C4-2B (cell line): ENCODE measurements around the gene CLCN3.
"Not testable (repeated sequence)": the region's sequence is repeated elsewhere in the genome, so short reads cannot be mapped to it uniquely, and the experiment has no call there.

Source experiments
- H3K27ac ChIP-seq: fragments of 450-650 bp; 2 replicates; pipeline ENCODE4 v1.5.1; 2017
- ZFX ChIP-seq: fragments of 450-650 bp; IDR thresholded peaks from 2 replicates; pipeline ENCODE4 v1.6.1; 2017
- TF ChIP-seq, protein P1 (sequence below): fragments of 450-650 bp; conservative IDR thresholded peaks from 2 replicates; pipeline ENCODE4 v1.5.1; 2017; ENCODE audit warnings: mild to moderate bottlenecking

Gene CLCN3

DNA sequence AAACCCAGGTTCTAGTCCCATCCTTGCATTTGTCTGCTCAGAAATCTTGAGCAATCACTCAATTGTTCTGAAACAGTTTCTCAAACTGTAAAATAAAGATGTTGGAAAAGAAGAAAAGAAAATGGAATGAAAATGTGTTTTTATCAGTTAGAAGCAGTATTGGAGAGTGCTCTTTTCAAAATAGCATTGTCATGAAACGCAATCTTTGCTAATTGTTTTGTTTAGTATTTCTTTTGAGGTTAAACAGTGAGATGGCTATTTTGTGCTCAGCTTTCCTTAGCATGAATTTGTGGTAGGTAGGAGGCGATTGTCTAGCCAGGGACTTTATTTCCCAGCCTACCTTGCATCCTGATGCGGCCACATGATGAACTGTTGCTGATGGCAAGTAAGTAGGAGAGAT lies 148.0 kb downstream of the CLCN3 start:
- no peak overlapping the region for H3K27ac ChIP-seq
- TF ChIP-seq, protein P1, sequence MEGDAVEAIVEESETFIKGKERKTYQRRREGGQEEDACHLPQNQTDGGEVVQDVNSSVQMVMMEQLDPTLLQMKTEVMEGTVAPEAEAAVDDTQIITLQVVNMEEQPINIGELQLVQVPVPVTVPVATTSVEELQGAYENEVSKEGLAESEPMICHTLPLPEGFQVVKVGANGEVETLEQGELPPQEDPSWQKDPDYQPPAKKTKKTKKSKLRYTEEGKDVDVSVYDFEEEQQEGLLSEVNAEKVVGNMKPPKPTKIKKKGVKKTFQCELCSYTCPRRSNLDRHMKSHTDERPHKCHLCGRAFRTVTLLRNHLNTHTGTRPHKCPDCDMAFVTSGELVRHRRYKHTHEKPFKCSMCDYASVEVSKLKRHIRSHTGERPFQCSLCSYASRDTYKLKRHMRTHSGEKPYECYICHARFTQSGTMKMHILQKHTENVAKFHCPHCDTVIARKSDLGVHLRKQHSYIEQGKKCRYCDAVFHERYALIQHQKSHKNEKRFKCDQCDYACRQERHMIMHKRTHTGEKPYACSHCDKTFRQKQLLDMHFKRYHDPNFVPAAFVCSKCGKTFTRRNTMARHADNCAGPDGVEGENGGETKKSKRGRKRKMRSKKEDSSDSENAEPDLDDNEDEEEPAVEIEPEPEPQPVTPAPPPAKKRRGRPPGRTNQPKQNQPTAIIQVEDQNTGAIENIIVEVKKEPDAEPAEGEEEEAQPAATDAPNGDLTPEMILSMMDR, result no peak
- no peak for TF ChIP-seq ZFX

DNA sequence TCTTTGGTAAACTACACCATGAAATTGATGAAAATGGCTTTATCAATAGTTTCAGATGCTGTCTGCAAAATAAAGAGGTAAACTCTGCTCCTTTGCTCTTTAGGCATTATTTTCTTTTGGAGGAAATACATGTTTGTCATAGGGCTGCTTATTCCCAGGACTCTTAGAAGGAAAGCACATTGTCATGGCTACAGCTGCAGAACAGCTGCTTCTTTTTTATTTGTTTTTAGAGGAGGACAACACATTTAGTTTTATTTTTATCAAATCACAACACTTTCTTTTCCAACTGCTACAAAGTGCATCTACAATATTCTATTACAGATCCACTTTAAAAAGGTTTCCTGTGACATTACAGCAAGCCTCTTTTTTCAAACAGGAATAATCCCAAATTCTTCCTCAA lies 150.0 kb downstream of the CLCN3 start:
- H3K27ac ChIP-seq, result no peak overlapping the region
- no peak for TF ChIP-seq ZFX
- TF ChIP-seq, protein P1, result no peak

DNA sequence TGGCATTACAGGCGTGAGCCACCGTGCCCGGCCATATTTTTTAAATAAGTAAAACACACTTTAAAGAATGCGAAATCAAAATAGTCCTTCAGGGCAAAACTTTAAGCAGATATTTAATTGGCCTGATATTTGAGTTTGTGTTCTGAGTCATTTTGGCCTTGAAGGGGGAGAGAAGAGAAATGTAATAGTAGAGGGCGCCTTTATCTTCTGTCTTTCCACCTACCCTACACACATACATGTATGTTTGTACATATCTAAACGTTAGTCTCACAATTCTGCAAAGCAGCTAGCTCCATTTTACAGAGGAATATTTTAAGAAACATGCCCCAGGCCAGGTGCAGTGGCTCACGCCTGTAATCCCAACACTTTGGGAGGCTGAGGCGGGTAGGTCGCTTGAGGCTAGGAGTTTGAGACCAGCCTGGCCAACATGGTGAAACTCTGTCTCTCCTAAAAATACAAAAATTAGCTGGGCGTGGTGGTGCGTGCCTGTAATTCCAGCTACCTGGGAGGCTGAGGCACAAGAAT lies 151.2 kb downstream of the CLCN3 start:
- not testable (repeated sequence) for H3K27ac ChIP-seq
